HG02884 (cell line): Measurements from ENCODE around the gene ZNF57.
"Not testable (repeated sequence)": the region's sequence is repeated elsewhere in the genome, so short reads cannot be mapped to it uniquely, and the experiment has no call there.

ENCODE experiments used
- ATAC-seq: cut with Tn5 transposase; IDR thresholded peaks from one replicate; pipeline ENCODE4 v1.9.1; 2021; ENCODE audit warnings: mild to moderate bottlenecking, moderate library complexity; ENCODE audit not compliant: unreplicated experiment

ZNF57 gene

GRCh38 chr19:2890531-2890930 lies 10.2 kb upstream of the ZNF57 start:
- ATAC-seq: not testable (repeated sequence)

GRCh38 chr19:2896694-2897093 lies 4.0 kb upstream of the ZNF57 start:
- no peak for ATAC-seq

GRCh38 chr19:2902590-2903218 lies 2.0 kb downstream of the ZNF57 start:
- ATAC-seq: no peak

GRCh38 chr19:2903326-2903725 lies 2.6 kb downstream of the ZNF57 start:
- ATAC-seq: not testable (repeated sequence)

GRCh38 chr19:2905918-2906519 lies 5.3 kb downstream of the ZNF57 start:
- no peak for ATAC-seq

- no peak for ATAC-seq
Measured at GRCh38 chr19:2906631-2907195, 6.0 kb downstream of the ZNF57 start.

GRCh38 chr19:2912306-2912705 lies 11.6 kb downstream of the ZNF57 start:
- ATAC-seq: no peak

- ATAC-seq: no peak
Measured at GRCh38 chr19:2917275-2918184, 16.8 kb downstream of the ZNF57 start.

- no peak for ATAC-seq
Measured at GRCh38 chr19:2922987-2923386, 22.3 kb downstream of the ZNF57 start.

GRCh38 chr19:2923510-2923909 lies 22.8 kb downstream of the ZNF57 start:
- ATAC-seq: no peak

GRCh38 chr19:2926341-2927031 lies 25.8 kb downstream of the ZNF57 start:
- ATAC-seq: no peak

GRCh38 chr19:2927032-2927430 lies 26.3 kb downstream of the ZNF57 start:
- ATAC-seq: no peak

GRCh38 chr19:2933490-2933910 lies 32.8 kb downstream of the ZNF57 start:
- ATAC-seq: no peak

- ATAC-seq: not testable (repeated sequence)
Measured at GRCh38 chr19:2935863-2936262, 35.1 kb downstream of the ZNF57 start.

GRCh38 chr19:2942928-2943640 lies 42.4 kb downstream of the ZNF57 start:
- no peak for ATAC-seq

- ATAC-seq: no peak
Measured at GRCh38 chr19:2944403-2944774, 43.7 kb downstream of the ZNF57 start.

GRCh38 chr19:2944775-2945574 lies 44.2 kb downstream of the ZNF57 start, which contains the start of gene ZNF77:
Gene ZNF77, minus strand, starts transcription at chr19:2944971. Its CDS starts 131 bp downstream, at chr19:2944840.
- peak; percentile 94 for ATAC-seq

GRCh38 chr19:2945575-2946184 lies 45.0 kb downstream of the ZNF57 start:
- ATAC-seq: no peak

GRCh38 chr19:2949939-2950285 lies 49.2 kb downstream of the ZNF57 start:
- no peak for ATAC-seq
